Activated effector memory CD4-positive, alpha-beta T cell treated with anti-CD3 and anti-CD28 coated beads, Interleukin-2, amount 50 U/mL, for 16 hours (primary cell): ENCODE results near the gene ZNF423.

ENCODE experiments used
- DNase-seq: peaks from one replicate; pipeline ENCODE4 v3.0.0-alpha.2; 2020

Gene ZNF423

DNA sequence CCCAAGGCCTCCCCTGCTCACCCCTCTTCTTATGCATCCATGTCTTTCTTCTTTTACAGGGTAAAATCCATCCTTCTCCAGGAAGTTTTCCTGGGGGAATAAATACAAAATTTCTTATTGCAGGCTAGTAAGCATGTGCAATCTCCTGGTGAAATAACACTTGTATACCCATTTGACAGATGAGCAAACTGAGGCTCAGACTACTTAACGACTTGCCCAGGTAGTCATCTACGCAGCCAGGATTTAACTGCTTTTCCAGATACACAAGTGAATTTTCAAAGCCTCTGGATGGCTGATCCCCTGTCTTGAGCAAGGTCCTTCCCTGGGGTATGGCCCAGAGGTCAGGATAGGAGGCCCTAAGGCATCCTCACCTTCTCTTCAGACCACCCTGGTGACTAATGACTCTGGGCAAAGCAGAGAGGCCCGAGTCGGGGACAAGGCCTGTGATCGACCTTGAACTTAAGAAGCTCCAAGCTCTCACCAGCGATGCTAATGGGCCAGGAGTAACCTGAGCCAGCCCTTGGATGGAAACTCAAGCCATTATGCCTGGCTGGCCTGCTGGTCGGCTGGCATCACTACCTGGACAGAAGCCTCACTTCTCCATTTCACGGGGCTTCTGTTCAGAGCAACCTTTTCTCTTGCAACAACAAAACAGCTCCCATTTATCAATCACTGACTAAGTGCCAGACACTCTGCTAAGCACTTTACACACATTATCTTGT is 33.1 kb downstream of the ZNF423 start:
- DNase-seq: no peak

DNA sequence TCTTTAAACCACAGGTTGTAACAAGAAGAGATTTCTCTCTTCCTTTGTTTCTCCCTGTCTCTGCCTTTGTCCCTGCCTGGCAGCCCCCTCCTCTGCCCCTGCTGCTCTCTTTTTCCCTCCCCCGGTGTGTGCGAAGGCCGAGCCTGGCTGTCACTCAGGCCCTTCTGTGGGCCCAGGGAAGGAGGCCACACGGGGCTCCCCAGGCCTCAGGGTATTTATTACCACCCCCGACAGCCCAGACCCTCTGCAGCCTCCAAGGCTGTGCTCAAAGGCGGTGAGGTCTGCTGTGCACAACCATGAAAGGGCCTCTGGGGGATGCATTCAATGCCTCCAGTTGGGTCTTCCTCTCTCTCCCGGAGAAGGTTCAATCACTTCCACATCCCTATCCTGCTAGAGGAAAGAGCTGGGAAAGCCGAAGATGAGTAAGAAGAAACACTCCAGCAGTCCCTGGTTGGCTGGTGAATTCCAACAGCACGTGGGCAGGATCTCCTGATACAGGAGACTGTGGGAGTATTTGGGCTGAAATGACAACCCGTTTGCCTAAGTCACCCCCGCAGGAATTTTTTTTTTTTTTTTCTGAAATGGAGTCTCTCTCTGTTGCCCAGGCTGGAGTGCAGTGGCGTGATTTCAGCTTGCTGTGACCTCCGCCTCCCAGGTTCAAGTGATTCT is 34.2 kb downstream of the ZNF423 start:
- no peak for DNase-seq

DNA sequence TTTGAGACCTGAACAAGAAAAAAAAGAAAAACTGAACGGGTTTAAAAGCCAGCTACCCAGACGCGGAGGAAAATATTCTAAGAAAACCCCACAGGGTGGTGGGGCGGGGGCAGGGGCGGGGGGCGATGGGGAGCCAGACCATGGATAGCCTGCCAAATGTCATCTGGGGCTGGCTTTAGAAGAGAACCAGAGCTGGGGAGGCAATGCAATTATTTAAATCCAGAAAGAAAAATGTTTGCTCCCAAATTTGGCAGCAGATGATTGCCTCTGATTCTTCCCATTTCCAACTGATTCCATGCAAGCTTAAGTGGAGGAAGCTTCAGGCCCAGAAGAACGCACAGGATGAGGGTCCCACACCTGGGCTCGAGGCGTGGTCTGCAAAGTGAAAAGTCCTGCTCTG is 34.8 kb downstream of the ZNF423 start:
- DNase-seq: no peak

DNA sequence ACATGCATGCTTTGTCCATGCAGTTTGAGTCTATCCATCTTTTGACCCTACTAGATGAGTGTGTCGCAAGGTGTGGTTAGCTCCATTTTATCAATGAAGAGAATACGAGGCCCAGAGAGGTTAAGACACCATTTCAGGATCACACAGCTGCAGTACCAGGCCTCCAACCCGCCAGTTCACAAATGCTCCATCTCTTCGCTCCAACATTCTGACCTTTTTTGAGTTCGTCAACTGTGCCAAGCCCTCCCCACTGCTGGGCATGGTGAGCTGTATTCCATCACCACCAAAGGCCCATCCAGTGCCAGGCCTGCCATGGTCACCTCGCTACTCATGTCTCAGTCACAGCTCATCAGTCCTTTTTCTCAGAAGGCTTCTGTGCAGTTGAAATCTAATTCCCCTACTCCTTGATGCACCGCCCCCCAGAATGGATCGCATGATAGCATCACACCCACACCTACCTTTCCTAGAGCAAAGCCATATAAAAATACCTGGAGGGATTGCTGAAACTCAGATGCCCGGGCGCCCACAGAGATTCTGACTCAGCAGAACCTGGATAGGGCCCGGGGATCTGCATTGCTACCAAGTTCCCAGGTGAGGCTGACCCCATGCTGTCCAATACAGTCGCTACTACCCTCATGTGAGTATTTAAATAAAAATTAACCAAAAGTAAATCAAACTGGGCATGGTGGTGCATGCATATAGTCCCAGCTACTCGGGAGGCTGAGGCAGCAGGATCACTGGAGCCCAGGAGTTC is 38.0 kb downstream of the ZNF423 start:
- DNase-seq: no peak

DNA sequence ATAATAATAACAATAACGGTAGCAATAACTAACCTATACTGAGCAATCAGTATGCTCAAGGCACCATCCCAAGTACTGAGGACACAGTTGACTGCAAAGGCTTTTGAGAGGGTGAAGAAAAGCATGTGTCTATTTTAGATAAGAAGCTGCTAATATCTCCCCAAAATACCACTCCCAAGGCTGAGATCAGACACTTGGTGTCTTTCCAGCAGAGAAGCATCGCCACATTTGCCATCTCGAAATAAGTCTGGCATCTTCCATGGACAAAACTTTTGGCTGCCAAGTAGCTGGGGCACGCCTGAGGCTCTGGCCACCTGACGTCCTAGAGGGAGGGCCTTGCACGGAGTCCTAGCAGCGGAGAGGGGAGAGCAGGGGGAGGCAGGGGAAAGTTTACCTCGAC is 39.0 kb downstream of the ZNF423 start:
- DNase-seq: no peak

DNA sequence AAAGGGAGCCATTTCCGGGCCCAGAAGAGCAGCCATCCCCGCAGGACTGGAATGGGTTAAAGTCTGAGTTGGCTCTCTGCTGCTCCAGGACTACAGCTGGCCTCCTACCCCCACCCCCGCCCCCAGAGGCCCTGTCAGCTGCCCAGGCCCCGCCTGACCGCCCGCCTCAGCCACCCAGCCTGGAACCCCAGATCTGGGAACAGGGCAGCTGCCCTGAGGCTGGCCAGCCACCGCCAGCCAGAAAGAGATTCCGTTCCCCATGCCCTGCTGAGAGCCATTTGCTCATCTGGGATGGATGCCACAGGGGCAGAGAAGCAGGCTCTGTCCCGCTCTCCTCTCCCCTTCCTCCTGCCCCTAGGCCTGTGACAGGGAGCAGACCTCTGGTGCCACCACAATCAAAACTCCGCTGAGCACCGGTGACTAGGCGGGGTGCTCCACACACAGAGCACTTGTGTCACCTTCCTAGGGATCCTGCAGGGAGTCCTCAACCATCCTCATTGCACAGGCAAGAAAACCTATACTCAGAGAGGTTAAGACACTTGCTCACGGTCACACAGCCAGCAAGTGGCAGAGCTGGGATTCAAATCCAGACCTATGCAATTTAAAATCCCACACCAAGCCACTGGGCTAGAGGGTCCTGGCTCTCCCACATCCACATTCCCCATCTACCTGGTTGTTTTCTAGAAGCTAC is 44.1 kb downstream of the ZNF423 start:
- no peak for DNase-seq

DNA sequence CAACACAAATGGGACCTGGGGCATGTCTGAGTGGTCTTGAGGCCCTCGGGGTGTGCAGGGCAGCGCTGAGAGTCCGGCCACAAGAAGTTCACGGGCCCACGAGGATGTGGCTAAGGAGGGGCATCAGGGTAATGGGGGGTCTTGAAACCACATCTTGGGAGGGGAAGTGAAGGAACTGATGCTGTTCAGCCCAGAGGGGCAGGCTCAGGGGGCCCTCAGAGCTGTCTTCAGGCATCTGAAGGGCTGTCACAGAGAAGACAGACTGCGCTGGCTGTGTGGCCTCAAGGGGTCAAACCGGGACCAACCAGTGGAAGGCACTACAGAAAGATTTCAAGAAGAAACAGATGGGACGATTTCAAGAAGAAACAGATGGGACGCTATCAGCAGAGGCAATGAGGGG is 45.1 kb downstream of the ZNF423 start:
- no peak for DNase-seq

DNA sequence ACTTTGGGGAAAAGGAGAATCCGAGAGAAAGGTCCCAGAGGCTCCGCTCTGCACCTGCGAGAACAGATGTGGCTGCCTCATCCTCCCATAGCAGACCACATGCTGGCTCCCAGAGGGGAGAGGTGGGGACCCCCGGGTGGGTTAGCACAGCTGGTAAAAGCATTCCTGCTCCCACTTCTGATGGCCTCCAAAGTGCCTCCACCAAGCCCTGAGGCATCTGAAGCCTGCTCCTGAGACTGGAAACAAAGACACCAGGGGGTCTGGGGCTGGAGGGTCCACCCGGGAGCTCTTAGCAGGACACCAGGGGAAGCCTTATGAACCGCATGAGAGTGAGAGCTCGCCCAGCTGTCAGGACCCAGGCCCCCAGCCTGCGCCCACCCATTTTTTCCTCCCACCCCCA is 46.4 kb downstream of the ZNF423 start:
- no peak for DNase-seq

DNA sequence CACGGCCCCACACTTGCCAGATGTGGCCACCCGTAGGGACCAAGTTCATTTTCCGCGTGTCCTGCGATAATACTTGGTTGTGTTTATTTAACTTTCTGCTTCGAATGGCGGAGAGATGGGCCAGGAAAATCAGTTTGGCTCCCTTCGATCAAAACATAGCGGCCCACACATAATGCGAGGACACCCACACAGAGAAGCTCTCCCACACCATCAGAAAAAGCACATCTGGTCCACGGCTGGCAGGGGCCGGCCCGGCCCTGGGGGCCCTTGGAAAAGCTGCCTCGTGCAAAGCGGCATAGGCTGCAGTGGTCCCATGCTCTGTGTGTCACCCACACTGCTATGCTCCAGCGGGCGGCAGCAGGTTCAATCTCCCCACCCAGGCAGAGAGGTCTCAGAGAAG is 46.9 kb downstream of the ZNF423 start:
- DNase-seq: no peak

DNA sequence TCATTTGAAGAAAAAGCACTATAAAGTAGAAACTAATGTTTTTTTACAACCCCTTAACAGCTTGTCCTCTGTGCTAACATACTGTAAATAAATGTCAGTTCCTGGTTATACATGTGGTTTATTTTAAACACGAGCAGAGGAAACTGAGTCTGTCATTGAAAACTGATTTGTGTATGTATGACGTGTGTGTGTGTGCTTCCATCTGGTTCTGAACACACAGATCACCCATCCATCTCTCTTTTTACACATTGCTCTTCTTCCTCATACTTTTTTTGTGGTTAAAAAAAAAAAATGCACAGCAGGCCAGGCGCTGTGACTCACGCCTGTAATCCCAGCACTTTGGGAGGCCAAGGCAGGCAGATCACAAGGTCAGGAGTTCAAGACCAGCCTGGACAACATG is 49.5 kb downstream of the ZNF423 start:
- no peak for DNase-seq

DNA sequence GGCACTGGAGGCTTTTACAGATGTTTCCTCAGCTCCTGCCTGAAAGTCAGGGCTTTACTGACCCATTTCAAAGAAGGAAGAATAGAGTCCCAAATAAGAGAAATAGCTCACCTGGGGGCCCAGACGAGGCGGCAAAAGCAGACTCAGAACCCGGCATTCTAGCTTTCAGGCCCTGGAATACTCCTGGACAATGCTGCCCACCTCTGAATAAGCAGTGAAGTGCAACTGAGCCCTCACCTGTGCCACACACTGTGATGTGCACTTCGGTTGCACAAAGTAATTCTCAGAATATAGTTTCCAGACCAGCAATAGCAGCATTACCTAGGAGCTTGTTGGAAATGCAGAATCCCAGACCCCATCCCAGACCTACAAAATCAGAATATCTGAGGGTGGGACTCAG is 54.6 kb downstream of the ZNF423 start:
- no peak for DNase-seq

DNA sequence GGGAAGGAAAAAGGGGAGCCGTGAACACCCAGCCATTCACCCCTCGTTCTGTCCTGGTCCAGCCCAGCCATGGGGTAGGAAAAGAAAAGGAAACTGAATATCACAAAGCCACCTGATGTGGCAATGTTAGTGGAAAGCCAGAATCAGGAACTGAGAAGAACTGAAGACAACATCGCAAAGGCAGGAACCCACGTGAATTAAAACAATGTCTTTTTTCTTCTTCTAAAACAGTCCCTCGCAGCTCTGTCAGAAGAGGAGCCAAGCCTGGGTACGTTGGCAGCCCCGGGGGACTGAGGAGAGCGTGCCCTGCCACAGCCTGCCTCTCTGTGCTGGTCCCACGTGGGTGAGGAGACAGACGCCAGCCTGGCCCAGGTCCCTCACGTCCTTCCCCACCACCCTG is 55.0 kb downstream of the ZNF423 start:
- no peak for DNase-seq

DNA sequence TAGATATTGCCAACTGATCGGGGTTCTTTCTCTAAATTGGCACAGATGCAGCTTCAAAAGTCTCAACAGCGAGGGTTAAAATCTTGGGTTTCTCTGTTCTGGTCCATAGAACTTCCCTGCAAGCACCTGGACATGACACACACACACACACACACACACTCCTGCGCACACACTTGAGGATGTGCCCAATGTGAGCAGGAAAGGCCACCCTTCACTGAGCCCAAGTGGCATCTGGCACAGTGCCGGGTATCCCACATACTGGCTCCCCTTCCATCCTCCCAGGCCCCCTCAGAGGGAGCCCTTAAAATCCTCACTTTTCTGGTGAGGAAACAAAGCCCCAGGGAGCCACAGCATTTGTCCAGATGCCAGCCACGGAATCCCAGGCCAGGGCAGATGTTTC is 55.5 kb downstream of the ZNF423 start:
- DNase-seq: no peak

DNA sequence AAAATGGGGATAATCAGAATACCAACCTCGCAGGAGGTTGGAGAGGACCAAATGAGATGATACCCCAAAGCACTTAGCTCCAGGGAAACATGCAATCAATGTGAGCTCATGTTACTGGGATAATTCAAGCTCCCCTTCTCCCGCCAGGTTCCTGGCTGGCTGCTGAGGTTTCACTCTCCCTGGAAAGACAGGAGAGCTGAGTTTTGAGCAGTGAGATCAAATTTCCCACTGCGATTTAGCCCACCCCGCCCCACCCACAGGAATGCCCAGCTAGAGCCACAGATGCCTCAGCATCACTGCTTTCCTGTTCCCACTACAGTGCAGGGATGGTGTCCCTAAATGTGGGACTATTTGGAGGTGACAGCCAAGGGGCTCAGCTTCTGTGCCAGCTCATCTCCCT is 56.7 kb downstream of the ZNF423 start:
- DNase-seq: no peak

DNA sequence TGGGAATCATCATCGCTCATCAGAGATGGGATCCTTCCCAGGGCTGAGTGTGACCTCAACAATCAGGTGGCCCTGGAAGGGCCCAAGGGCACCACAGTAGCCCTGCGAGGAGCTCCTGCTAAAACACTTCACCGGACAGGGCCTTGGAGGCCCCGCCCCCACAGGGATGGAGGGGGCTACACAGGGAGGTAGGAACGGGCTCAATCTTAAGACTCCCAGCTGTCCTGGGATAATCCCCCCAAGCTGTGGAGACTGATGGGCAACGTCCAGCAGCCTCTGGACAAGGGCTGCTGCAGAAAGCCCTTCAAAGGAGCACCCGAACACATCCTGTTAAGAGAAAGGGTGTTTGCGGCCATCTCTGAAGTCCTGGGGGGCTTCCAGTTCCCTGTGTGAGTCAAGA is 60.4 kb downstream of the ZNF423 start:
- no peak for DNase-seq

DNA sequence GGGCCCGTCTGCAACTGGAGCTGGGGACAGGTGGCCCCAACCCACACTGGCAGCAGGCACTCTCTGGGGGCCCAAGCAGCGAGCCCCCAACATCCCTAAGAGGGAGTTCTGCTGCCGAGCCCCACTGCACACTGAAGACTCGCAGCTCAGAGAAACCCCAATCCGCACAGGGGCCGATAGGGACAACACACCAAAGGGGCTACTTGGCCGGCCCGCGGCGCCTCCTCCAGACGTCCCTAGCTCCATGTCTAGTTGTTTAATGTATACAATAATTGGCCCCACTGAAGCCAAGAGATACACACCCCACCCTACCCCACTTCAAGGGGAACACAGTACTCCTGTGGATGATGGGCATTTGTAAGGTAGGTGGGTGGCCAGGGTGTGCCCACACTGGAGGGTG is 62.7 kb downstream of the ZNF423 start:
- DNase-seq: no peak

DNA sequence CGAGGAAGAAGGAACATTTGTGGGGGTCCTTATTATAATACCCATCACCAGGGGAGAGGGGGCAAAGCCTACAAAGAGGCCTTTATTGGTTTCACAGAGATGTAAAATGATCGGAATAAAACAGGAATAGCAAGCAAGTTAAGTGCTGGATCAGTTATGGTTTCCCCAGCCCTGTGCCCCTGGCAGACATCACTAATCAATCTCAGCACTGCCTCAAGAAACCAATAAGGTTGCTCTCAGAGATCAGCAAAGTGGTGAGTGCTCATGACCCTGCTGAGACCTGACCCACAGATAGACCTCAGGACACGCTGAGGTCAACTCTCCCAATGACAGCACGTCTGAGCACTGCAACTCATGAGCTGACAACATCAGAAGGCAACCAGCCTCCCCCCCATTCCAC is 66.3 kb downstream of the ZNF423 start:
- no peak for DNase-seq

DNA sequence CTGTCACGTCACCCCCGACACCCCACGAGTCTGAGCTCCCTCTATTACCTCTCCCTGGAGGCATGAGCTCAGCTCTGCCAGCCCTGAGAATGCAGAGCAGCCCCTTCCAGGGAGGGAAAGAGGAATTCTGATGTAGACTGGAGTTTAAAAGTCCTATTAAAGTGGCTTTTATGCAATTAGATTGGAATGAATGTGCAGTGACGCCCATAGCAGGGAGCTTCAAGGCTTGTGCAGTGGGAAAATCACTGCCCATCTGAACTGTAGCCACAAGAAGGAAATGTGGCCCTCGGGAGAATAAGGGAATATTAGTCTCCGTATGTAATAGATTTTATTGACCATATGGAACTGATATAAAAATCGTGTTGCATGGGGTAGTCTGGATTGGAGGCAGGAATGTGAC is 66.9 kb downstream of the ZNF423 start:
- no peak for DNase-seq

DNA sequence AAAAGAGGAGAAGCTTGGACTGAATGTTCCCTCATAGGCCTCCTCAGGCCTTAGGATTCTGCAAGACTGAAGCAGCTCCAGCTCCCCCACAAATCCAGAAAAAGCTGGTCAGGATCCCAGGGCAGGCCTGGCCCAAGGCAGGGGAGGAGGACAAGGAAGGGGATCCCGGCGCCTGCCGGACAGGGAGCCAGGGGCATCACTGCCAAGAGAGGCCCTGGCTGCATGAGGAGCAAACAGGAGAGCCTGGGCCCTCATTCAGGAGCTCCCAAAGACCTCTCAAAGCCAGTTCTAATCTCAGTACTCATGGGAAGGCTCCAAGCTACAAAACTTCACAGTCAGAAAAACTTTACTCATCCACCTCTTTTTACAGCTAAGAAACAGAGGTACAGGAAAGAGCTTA is 67.3 kb downstream of the ZNF423 start:
- no peak for DNase-seq

DNA sequence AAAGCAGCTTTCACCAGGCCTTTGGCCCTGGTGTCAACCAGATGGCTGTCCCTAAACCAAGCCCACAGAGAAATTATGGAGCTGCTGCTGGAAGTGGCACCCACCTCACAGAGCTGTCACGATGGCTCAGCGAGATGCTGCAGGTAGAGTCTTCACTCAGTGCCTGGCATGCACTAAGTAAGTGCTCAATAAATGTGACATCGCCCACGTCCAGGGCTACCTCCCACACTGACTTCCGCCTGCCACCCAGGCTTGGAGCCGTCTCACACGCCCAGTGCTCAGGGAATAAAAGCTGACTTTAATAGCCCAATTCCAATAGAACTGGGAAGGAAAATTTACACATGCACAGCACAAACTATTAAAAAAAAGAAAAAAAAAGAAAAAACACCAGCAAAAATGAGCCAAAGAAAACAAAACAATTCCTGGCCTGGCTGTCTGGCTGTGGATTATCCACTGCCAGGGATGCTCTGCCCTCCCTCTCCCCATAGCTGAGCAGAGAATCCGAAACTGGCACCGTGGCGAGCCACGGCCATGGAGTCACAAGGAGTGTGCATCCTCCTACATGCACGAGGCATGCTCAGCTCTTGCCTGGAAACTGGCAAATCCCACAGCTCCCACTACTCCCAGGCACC is 68.9 kb downstream of the ZNF423 start:
- no peak for DNase-seq

DNA sequence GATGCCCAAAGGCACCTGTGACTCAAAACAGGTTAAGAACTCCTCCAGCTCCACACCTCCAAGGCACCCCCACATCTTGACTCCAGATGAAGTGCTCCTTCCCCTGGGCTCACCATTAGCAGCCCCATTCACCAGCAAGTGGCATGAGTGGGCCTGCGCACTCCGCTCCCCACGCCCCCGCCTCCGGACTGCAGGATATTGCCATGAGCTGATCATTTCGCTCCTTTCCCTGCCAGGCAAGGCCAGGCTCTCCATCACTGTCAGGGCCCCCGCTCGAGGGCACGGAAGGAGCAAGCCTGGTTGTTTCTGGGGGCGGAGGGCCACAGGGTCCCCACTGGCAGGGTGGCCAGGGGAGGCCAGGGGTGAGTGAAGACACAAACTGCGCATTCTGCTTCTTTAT is 69.9 kb downstream of the ZNF423 start:
- no peak for DNase-seq

DNA sequence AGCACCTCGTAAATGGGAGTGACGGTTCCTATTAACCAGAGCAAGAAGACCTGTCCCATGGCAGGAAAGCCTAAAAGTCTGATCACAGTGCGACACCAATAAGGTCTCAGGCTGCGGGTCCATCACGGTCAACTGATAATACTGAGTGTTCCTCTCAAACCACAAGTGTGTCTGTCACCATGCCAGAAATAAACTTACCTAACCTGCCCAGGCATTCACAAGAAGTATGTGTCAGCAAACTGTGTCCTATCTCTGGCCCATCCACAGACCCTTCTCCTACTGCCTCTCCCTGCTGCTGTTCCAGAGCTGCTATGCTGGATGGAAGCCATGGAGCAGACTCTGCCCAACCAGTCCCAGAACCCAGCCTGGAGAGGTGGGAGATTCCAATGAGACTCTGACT is 73.5 kb downstream of the ZNF423 start:
- DNase-seq: no peak

DNA sequence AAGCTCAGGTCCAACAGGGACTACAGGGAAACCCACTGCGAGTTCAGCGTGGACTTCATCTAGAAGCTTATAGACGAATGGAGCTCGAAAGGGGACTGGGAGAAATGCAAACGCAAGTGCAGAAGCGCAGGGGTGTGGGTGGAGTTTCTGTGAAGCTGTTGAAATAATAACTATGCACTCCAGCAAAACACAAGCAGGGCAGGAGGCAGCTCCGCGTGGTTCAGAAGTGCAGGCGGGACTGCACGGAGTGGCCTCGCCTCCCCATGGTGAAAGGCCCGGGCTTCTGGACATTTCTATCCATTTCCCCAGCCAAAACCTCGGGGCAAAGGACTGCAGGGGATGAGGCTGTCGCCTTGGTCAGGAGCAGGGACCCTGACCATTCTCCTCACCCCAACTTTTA is 74.5 kb downstream of the ZNF423 start:
- no peak for DNase-seq
